Regular cardiac myocyte (primary cell): ENCODE results near the gene MSANTD7. TPM values are rescaled to one million over a fixed set of nuclear protein-coding genes. Genes with fewer than 3 reads are reported as not detected.

Experiments
- total RNA-seq: library from RNA; depleted of rRNA; stranded (reverse); fragments of >200 nt; gene quantifications from 2 replicates; pipeline ENCODE4 v1.2.3, GENCODE V29; 2014

Gene MSANTD7, protein sequence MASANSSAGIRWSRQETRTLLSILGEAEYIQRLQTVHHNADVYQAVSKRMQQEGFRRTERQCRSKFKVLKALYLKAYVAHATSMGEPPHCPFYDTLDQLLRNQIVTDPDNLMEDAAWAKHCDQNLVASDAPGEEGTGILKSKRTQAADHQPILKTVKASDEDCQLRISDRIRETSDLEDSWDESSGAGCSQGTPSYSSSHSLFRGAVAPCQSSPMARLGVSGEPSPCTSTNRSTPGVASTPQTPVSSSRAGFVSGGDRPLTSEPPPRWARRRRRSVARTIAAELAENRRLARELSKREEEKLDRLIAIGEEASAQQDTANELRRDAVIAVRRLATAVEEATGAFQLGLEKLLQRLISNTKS
- total RNA-seq: 18.9 and 27.4 TPM in 2 replicates

DNA sequence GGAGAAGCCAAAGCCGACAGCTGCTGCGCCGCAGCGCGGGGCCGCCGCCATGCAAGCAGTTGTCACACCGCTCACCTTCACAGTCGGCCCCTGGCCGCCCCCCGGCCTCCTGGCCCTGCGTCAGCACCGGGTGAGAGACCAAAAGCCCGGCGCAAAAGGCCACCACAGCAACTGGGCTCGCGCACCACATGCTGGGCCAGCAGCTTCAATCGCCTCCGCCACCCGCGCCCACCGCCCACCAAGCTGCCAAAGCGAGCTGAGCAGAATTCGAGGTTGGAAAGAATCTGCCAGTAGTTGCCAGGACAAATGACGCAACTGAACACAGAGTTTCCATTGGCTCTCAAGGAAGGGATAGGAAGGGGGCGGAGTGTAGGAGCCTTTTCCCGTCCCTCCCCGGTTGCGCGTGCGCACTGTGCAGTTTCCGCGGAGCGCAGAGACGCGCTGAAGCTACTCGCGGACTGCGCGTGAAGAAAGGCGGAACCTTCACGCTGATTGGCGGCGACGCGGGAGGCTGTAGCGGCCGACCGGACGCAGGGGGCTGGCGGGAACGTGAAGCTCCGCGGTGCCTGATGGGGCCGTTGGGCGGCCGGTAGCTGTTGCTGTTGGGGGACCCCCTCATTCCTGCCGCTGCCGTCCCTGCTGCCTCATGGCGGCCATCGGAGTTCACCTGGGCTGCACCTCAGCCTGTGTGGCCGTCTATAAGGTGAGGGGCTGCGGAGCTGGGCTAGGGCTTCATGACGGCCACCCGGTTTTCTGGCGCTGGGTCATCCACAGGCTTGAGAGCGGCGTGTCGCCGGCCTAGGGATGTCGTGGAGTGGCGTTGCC lies at the start of gene MSANTD7, which contains the start of the genes CDNF and HSPA14:
Gene MSANTD7 (plus strand): TSS at position 550 of the 825 bp plus-strand sequence. CDS start 3,979 bp downstream, outside the sequence.
Gene CDNF (minus strand): TSS at position 281 of the 825 bp plus-strand sequence. CDS start 91 bp downstream, at position 190.
Gene HSPA14 (plus strand): TSS at position 550 of the 825 bp plus-strand sequence. CDS start 97 bp downstream, at position 647.

DNA sequence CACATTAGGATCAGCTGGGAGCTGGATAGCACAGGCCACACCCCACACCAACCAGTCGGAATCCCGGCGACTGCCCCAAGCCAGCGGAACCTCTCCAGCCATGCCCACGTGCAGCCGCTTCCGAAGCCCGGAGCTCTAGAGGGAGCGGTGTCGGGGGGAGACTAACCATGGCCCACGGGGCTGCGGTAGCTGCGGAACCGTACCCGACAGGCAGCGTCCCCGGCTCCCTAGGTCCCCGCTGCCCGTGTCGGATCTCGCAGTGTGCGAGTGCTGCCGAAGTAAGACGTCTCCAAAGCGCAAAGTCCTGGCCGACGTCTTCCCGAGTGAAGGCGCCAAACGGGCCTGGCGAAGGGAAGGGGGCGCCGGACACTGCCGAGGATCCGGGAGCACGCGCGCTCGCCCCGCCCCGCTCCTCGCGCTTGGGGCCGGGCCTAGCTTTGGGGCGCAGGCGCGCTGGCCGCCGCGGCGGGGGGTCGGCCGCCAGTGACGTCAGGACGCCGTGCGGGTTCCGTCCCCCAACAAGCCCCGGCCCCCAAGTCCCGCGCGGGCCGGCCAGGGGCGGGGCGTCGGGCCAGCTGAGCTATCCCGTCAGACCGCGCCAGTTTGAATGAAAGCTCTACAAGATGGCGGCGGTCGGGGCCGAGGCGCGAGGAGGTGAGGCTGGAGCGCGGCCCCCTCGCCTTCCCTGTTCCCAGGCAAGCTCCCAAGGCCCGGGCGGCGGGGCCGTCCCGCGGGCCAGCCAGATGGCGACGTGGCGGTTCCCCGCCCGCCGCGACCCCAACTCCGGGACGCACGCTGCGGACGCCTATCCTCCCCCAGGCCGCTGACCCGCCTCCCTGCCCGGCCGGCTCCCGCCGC lies 40.4 kb downstream of the MSANTD7 start, which contains the start of gene SUV39H2:
Gene SUV39H2 (plus strand): TSS at position 601 of the 858 bp plus-strand sequence. CDS start 23 bp downstream, at position 624.

Other genes with a start within 250 kb of the MSANTD7 start
- gene FAM107B, start 63.4 kb upstream of the MSANTD7 start, total RNA-seq: 21.5 and 23.7 TPM in 2 replicates
- 1.1 and 1.2 TPM in 2 replicates for gene CDNF, start 269 bp upstream of the MSANTD7 start, total RNA-seq
- gene HSPA14, start within 50 bp of the MSANTD7 start, total RNA-seq: 9.9 and 17.3 TPM in 2 replicates
- 11.6 and 30.5 TPM in 2 replicates for gene SUV39H2, start 40.6 kb downstream of the MSANTD7 start, total RNA-seq
- gene DCLRE1C, start 115.8 kb downstream of the MSANTD7 start, total RNA-seq: 9.0 and 9.2 TPM in 2 replicates
- gene MEIG1, start 121.1 kb downstream of the MSANTD7 start, total RNA-seq: not detected in 2 replicates
- 0.38 and 2.5 TPM in 2 replicates for gene OLAH, start 205.6 kb downstream of the MSANTD7 start, total RNA-seq